HG02678 (cell line): ENCODE data around the gene STBD1.
"Not testable (repeated sequence)": the region's sequence is repeated elsewhere in the genome, so short reads cannot be mapped to it uniquely, and the experiment has no call there.

ENCODE experiments used
- ATAC-seq: cut with Tn5 transposase; IDR thresholded peaks from one replicate; pipeline ENCODE4 v1.9.1; 2021; ENCODE audit warnings: mild to moderate bottlenecking, moderate library complexity; ENCODE audit not compliant: unreplicated experiment

Gene STBD1

GRCh38 chr4:76315267-76315918, 8.9 kb downstream of the STBD1 start:
- ATAC-seq, result no peak

DNA sequence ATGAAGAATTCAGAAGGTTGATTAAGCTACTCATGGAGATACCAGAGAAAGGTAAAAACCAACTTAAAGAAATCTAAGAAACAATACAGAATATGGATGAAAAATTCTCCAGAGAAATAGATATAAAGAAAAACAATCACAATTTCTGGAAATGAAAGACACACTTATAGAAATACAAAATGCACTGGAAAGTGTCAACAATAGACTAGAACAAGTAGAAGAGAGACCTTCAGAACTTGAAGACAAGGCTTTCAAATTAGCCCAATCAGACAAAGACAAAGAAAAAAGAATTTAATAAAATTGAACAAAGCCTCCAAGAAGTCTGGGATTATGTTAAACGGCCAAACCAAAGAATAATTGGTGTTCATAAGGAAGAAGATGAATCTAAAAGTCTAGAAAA, 9.6 kb downstream of the STBD1 start:
- no peak for ATAC-seq

DNA sequence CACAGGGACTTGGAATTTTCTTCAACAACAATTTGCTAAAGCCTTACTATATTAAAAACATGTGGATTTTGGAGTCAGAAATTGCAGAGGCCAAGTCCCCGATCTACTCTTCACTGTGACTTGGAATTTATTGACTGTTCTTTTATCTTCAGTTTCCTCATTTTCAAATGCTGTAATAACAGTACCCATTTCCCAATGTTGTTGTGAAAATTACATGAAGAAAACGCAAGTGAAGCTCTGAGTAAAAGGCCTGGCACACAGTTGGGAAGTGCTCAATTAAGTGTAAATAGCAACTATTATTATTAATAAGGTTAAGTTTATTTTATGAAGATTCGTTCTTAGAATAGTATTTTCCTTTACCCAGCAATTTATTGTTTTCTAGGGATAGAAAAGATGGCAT, 15.7 kb downstream of the STBD1 start:
- ATAC-seq, result no peak

DNA sequence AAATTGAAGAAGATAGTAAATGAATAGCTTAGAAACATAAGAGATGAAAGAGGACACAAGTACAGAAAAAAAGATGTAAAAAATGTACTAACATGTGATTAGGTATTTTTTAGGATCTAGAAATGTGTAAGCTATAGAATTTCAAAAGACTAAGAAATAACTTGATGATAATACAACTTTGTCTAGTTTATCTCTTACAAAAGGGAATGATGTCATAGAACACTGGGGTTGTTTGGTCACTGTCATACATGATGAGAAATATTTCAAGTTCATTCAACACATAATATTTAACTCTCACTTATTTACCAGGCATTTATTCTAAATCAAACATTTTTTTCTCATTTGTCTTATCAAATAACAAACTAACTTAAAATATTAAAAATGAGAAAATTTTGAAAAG, 18.5 kb downstream of the STBD1 start:
- no peak for ATAC-seq

DNA sequence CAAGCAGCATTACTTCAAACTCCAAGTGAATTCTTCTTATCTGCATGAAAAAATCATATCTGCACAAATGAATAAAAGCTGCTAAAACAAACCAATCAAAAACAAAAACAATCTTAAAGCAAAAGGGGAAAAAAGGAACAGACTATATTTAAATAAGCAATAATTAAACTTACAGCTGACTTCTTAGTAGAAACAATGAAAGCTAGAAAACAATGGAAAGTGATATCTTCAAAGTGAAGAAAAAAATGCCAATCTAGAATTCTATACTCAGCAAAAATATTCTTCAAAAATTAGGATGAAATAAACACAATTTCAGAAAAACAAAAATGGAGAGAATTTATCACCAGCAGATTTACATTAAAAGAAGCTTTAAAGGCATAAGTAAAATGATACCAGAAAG, 20.0 kb downstream of the STBD1 start:
- no peak for ATAC-seq

DNA sequence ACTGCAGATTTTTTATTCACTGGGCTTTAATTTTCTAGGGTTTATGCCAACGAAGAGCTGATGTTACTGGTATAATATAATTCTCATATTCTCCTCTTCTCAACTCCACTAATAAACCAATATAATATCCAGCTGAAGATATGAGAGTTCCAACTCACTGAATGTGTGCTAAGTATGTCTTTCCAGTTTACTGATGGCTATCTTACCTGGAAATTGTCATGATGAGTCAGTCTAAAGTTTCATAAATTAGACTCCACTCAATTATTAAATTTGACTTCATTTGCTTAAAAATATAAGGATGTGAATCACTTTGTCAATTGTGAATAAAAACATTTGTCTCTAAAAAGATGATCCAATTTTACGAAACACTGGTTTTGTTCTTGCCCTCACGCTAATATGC, 28.4 kb downstream of the STBD1 start:
- no peak for ATAC-seq

DNA sequence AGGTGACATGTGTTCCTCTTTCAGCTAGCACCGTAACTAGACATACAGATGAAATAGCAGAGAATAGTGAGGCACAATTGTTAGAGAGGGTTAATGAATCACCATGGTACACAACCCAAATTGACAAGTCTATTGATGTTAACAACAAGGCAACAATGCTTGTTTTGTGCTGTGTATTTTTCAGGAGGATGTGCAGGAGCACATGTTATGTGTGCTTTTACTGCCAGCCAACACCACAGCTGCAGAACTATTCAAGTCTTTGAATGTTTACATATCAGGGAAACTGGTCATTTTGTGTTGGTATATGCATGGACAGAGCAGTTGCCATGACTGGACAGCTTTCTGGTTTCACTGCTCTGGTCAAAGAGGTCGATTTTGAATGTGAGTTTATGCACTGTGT, 32.8 kb downstream of the STBD1 start:
- ATAC-seq, result no peak

GRCh38 chr4:76341063-76341462, 34.5 kb downstream of the STBD1 start:
- ATAC-seq, result no peak

DNA sequence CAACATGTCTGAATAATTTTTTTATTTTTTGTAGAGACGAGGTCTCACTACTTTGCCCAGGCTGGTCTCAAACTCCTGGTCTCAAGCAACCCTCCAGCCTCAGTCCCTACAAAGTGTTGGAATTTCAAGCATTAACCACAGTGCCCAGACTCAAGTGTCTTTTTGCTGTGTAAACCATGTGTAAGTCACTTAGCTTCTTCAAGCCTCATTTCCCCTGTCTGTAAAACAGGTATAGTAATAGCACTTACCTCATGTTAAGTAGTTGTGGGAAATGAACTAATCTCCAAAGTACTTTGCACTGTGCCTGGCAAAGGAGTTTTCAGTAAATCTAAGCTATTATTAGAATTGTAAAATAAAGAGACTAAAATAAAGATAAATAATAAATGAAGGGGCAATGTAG, 35.7 kb downstream of the STBD1 start:
- ATAC-seq, result no peak

GRCh38 chr4:76342803-76343202, 36.3 kb downstream of the STBD1 start:
- ATAC-seq, result no peak

DNA sequence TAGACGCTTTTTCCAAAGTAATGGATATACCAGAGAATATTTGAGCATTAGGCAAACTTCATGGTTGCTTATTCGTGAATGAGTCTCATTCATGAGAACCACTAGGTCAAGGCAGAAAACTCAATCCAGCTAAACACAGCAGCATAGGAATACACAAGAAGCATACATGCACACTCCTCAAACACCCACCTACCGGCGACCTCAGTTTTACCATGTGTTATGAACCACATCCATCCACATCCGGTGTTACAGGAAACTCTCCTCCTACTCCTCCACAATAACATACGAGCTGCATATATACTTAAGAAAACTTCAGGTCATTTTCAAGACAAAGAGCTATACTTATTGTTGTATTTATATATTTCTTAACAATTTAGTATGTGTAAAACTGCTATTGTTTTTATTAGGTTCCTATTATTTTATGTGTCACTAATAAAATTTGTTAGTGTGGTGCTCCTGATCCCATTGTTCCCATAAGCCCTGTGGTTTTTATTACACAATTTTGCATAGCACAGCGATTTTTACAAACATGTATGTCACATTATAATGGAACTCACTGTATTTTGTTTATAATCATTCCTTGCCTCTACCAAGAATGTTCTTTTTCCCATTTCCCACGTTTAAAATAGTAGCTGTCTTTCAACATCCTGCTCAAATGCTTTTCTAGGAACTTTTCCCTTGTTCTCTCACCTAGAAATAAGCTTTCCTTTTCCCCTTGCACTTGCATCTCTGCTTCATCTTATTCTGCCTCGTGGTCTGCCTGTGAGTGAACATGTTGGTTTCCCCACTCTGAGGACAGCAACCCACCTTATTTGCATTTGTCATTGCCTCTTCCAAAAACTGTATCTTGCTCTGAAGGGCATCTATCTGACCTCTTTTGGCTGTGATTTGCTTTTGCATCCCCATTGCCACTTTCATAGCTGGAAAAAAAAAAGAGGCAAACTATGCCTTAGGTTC, 48.3 kb downstream of the STBD1 start:
- ATAC-seq, result no peak

- ATAC-seq, result no peak
These were observed 51.4 kb downstream of the STBD1 start for GRCh38 chr4:76357981-76358380.

GRCh38 chr4:76359881-76360466, 53.4 kb downstream of the STBD1 start:
- not testable (repeated sequence) for ATAC-seq
